Inferior parietal cortex (tissue), 1 donor: ENCODE results near the gene CCDC74A.
"Not testable (repeated sequence)": the region's sequence is repeated elsewhere in the genome, so short reads cannot be mapped to it uniquely, and the experiment has no call there.

Source experiments
- DNase-seq: peaks from one replicate; pipeline ENCODE4 v3.0.0-alpha.2; 2016; ENCODE audit errors: extremely low spot score

The CCDC74A gene

GRCh38 chr2:131498321-131498973, 29.2 kb upstream of the CCDC74A start:
- DNase-seq: not testable (repeated sequence)

GRCh38 chr2:131503587-131503986, 24.1 kb upstream of the CCDC74A start:
- DNase-seq: not testable (repeated sequence)

- not testable (repeated sequence) for DNase-seq
Measured at GRCh38 chr2:131504082-131504750, 23.5 kb upstream of the CCDC74A start.

GRCh38 chr2:131509615-131510014, 18.1 kb upstream of the CCDC74A start:
- DNase-seq: no peak

GRCh38 chr2:131511291-131511968, 16.3 kb upstream of the CCDC74A start:
- not testable (repeated sequence) for DNase-seq

GRCh38 chr2:131511969-131512870, 15.5 kb upstream of the CCDC74A start:
- DNase-seq: not testable (repeated sequence)

GRCh38 chr2:131514408-131515166, 13.1 kb upstream of the CCDC74A start:
- not testable (repeated sequence) for DNase-seq

- not testable (repeated sequence) for DNase-seq
Measured at GRCh38 chr2:131515235-131515634, 12.5 kb upstream of the CCDC74A start.

GRCh38 chr2:131516011-131516410, 11.7 kb upstream of the CCDC74A start:
- no peak for DNase-seq

GRCh38 chr2:131516621-131517020, 11.1 kb upstream of the CCDC74A start:
- not testable (repeated sequence) for DNase-seq

- no peak for DNase-seq
Measured at GRCh38 chr2:131517106-131517831, 10.4 kb upstream of the CCDC74A start.

GRCh38 chr2:131517856-131518255, 9.8 kb upstream of the CCDC74A start:
- DNase-seq: not testable (repeated sequence)

GRCh38 chr2:131518531-131518930, 9.2 kb upstream of the CCDC74A start:
- not testable (repeated sequence) for DNase-seq

GRCh38 chr2:131519466-131519865, 8.2 kb upstream of the CCDC74A start:
- no peak for DNase-seq

GRCh38 chr2:131519871-131520470, 7.7 kb upstream of the CCDC74A start:
- not testable (repeated sequence) for DNase-seq

- DNase-seq: no peak
Measured at GRCh38 chr2:131520526-131520925, 7.2 kb upstream of the CCDC74A start.

- not testable (repeated sequence) for DNase-seq
Measured at GRCh38 chr2:131521524-131521923, 6.2 kb upstream of the CCDC74A start.

- no peak for DNase-seq
Measured at GRCh38 chr2:131521961-131522781, 5.5 kb upstream of the CCDC74A start.

- not testable (repeated sequence) for DNase-seq
Measured at GRCh38 chr2:131525256-131525655, 2.4 kb upstream of the CCDC74A start.
